Ramos (cell line): Measurements from ENCODE around the gene XXYLT1.
"Not testable (repeated sequence)": the region's sequence is repeated elsewhere in the genome, so short reads cannot be mapped to it uniquely, and the experiment has no call there.

Source experiments
- in situ Hi-C: fragments of 300-500 bp; cut with MboI; formaldehyde crosslinking; loops from one replicate; pipeline ENCODE4 v1.14.3; 2022; ENCODE audit warnings: low sequenced_read_pairs; ENCODE audit not compliant: unreplicated experiment

XXYLT1 gene

GRCh38 chr3:195107593-195107992 lies 163.4 kb downstream of the XXYLT1 start:
- in situ Hi-C loops, result no loop called here

DNA sequence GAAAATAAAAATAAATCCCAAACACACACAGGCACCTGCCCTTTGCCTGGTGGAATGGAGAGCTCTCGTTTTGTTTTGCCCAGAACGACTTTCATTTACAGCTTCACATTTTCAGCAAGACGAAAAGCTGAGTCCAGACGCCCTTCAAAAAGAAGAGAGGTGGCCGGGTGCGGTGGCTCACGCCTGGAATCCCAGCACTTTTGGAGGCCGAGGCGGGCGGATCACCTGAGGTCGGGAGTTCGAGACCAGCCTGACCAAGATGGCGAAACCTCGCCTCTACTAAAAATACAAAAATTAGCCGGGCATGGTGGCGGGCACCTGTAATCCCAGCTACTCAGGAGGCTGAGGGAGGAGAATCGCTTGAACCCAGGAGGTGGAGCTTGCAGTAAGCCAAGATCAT lies 163.9 kb downstream of the XXYLT1 start:
- in situ Hi-C loops, result not testable (repeated sequence)

DNA sequence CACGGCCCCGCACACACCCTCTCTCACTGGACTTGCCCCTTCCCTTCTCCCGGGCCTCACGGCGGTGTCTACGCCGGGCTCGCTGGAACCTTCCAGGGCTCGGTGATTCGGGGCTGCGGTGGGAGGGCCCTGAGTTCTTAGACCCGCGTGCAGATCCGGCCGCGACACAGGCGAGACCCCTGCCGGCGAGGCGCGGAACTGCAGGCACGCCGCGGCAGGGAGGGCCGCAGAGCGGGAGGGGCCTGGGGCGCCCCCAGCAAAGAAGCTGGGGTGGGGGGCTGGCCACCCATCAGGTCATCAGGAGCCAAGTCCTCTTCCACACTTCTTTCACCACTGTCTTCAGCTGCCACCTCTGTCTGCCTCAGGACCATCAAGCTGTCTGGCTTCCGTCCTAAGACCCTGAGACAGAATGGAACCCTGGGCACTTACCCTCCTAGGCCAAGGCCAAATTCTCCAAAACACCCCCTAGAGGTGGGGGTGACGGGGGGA lies 164.5 kb downstream of the XXYLT1 start:
- in situ Hi-C loops, result no loop called here

DNA sequence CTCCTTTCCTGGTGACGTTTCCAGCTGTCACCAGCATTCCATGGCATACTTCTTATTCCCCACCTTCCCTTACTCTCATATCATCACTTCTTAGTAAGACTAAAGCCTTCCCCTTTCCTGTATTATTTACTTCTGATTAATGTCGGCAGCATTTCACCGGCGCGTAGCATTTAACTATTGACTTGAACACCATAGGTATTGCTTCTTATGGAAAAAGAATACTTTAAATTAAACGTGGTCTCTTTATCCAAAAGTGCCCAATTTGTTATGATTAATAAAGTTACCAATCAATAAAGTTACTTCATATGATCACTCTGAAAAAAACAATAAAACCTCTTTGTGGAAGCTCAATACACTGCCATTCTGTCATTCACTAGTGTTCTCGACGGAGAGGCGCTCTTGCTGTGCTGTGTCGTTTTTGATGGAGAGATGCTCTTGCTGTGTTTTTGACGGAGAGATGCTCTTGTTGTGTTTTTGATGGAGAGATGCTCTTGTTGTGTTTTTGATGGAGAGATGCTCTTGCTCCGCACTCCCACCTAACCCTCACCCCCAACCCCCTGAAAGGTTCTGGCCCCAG lies 165.0 kb downstream of the XXYLT1 start:
- in situ Hi-C loops, result no loop called here

DNA sequence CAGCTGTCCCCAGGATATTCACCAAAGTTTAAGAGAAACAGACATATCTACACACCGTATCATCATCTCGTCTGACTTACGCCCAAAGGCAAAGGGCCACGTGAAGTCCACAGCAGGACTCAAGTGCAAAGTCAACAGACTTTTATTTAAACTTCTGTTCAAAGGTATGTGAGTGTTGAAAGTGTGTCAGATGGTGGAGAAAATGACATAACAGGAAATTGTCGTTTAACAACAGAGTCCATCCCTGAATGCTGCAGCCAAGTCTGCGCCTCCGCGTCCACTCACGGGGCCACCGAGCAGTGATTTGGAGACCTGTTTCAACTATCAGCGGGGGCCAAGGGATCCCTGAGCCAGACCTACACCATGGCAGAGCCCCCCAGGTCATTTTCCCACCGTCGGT lies 165.6 kb downstream of the XXYLT1 start:
- in situ Hi-C loops, result no loop called here

GRCh38 chr3:195104340-195104739 lies 166.6 kb downstream of the XXYLT1 start:
- in situ Hi-C loops, result no loop called here

DNA sequence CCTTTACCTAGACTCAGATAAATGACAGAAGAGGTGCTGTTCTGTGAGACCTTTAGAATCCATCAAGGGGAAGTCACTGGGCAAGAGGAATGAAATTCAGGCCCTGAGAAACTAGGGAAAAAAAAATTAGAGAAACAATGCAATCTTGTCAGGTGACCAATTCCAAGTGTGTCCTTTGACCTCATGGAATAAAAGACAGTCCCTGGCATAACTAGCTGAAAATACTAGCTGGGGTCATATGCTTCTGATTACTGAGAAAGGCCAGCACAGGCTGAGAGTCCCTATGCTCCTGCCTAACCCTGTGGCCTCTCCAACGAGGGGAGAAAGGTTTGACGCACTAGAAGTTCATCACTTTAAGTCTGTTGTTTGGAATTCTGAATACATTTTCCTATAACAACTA lies 167.3 kb downstream of the XXYLT1 start:
- in situ Hi-C loops, result no loop called here

GRCh38 chr3:195102609-195103467 lies 168.1 kb downstream of the XXYLT1 start:
- in situ Hi-C loops, result no loop called here

DNA sequence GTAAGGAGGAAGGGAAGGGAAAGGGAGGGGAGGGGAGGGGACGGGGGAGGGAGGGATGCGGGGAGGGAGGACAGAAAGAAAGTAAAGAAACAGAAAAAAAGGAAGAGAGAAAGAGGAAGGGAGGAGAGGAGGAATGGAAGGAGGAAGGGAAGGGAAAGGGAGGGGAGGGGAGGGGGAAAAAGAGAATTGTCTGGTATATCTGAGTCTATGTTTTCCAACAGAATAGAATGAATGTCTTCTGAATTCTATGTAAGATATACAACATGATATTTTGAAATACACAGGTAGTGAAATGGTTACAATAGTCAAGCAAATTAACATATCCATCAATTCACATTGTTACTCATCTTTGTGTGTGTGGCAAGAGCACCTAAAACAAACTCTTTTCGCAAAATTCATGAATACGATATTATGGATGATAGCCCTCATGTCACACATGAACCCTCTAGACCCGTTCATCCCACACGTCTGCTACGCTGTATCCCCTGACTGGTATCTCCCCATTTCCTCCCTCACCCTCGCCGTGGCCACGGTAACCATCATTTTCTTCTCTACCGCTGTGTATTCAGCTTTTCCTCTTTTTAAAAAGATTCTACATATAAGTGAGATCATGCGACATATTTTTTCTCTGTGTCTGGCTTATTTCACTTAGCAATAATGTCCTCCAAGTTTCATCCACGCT lies 168.9 kb downstream of the XXYLT1 start:
- in situ Hi-C loops, result no loop called here

DNA sequence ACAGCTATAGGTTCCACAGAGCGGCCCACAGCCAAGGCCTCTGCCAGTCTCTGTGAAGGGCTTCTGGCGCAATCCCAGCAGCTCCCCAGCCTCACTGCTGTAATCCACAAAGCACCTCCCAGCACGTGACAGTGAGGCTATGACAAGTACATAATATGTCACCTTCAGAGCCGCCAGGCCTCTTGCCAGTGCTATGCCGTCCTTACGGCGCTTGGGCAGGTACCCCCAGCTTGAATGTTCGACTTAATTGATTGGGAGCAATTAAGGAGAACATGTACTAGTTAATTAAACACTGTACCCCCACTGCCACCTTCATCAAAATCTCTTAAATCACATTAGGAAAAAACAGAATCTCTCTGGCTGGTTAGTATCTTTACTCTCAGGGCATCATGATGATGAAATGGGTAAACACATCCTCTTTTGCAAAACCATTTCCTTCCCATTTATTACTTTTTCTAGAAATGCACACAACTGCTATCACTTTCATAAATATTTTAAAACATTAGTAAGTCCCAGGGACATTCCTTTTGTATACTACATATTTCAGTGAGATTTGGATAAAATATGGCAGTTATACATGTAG lies 169.9 kb downstream of the XXYLT1 start:
- in situ Hi-C loops, result no loop called here

DNA sequence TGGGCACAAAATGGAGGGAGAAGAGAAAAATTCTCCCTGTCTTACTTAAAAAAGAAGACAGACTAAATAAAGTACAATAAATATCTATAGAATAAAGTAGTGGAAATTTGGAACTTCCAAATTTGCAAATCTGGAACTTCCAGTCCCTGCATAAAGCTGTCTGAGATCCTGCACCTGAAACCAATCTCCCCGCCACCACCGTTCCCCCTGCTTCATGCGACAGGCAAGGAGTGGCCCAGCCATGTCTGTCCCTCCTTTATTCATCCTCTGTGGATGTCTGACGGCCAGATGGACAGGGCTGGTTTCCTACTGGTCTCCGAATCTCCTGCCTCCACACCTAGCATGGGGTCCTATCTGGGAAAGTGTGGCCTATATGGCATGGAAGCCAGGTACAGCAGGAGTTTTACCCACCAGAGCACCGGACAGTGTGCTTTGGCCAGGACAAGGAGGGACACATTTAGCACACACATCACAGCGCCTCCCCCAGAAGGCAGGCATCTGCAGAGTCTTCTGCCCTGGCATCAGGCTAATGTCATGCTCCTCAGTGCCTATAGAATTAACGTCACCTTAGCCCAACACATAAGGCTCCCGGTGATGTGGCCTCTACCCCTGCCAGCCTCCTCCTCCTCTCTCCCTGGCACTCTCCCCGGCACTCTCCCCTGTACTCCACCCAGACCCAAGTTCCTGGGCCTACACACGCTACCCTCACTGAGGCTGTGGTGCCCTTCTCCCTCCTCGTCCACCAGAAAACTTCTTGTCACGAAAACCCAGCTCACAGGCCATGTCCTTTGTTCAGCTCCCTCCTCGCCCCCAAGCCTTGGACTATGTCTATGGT lies 170.8 kb downstream of the XXYLT1 start:
- in situ Hi-C loops, result no loop called here

DNA sequence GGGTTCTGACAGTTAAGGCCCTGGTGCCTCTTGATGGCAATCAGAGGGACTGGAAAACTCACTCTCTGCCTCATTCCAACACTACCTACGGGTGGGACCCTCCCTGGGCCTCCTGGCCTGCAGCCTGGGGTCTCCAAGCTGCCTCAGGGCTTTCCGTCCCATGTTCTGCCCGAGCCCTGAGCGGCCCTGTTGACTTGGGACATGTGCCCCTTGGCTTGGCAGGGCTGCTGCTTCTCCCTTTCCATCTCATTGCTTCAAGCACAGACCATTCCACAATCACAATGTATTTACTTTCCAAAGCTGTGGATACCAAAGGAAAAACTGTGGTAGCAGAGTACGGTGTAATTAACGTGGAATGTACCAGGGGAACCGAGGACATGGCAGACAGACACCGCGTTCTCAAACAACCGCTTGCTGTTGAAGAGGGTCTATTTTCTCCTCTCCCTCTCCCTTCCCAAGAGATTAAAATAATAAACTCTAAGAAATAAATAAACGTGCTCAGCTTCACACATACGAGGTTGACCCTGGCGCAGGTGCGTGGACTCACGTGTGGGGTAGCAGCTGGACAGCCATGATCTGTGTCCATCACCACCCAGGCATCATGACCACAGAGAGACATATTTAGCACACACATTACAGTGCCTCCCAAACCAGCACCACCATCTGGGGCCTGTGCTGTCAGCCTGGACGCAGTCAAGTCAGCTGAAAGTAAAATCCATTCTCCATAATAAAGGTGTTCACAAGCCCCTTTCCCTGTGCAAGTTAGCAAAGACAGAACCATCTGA lies 172.0 kb downstream of the XXYLT1 start:
- in situ Hi-C loops, result no loop called here

DNA sequence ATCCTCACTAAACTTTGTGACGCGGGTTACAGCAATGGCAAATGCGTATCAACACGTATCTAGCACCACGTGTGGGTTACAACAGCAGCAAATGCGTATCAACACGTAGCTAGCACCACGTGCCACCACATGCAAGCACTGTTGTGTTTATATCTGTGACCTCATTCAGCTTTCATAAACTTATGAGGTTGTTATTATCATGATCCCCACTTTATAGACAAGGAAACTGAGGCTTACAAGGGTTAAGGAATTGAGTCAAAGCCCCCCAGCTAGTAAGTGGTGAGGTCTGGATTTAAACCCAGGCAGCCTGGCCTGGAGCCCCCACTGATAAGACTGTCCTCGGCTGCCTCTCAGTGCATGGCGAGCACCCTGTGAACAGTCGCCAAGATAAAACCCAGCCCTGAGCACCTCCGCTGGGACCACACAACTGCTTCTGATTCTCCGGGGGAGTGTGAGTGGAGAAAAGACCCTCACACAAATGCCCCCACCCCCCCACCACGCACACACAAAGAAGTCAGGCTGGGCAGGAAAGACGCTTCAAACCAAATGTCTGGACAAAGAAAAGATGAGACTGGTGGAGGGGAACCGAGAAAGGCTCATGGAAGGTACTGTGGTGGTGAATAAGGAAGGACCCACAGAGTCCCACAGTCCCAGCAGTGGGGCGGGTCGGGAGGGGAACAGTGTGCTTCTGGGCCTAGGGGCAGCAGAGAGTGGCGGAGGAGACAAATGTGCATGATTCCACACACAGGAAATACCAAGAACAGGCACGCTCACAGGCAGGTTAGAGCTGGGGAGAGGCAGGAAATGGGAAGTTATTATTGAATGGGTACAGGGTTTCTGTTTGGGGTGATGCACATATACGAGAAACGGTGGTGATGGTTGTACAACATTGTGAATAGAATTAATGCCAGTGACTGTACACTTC lies 173.4 kb downstream of the XXYLT1 start:
- in situ Hi-C loops, result no loop called here

DNA sequence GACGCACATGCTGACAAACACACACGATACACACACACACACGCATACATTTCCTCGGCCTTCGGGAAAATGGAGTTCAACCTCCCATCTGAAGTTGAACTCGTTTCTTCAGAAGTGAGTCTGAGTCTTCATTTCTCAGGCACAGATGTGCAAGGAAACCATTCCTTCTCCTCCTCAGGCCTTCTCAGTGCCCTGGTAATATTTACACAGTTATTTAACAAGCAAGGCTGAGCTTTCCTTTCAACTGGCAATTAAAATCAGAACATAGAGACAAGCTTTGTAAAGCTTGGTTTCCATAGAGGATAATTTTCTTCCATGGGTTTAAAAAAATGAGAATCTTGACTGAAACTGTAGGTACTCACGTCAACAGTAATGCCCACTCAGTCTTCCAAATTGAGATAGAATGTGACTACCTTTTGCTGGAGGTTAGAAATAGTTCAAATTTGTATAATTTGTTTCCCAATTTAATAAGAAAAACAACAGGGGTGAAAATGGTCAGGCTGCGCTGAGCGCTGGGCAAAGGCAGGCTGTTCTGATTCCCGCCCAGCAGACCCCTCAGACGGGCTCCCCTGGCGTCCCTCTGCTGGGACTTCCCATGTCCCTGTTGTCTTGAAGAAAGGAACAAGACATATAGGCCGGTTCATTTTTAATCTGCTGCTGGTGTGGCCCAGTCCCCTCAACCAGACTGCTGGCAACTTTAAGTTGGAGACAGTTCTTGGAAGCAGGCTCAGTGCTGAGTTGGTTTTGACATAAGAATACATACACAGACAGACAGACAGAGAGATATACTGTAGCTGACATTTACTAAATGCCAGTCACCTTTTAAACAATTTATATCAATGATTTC lies 174.3 kb downstream of the XXYLT1 start:
- in situ Hi-C loops, result no loop called here

GRCh38 chr3:195096053-195096452 lies 174.9 kb downstream of the XXYLT1 start:
- in situ Hi-C loops, result no loop called here

- in situ Hi-C loops, result no loop called here
These were observed 175.3 kb downstream of the XXYLT1 start for GRCh38 chr3:195095704-195096036.

DNA sequence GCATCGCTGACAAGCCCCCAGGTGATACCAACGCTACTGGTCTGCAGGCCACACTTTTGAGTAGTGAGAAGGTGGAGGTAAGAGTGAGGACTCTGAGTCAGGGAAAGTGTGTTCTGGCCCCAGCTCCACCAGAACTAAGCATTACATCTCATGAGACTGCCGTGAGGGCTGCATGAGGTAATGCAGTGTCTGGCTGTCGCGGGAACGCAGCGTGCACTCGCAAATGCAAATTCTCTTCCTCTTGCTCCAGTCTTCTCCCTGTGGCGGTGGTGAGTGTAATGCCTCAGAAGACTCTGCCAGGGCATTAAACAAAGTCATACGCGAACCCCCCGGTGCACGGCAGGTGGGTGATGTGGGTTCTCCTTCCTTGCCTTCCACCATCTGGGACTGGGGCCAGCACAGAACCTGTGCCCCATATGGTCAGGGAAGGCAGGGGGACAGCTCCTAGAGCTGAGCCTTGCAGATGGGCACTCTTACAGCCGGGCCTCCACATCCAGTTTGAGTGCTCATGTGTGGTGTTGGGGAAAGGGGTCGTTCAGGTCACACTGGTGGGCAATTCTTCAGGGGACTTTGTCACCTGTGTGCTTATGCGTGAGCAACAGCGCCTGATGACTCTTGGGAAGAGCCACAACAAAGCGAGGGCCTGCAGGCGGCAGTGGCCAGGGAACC lies 175.8 kb downstream of the XXYLT1 start:
- in situ Hi-C loops, result no loop called here
